Astrocyte (in vitro differentiated cells and primary cell): ENCODE results near the gene TEX38. TPM values are rescaled to one million over a fixed set of nuclear protein-coding genes. Genes with fewer than 3 reads are reported as not detected.

ENCODE experiments used
- DNase-seq: peaks from one replicate; pipeline ENCODE4 v3.0.0-alpha.2; 2010; ENCODE audit warnings: low read depth
- FAIRE-seq: peaks from 2 replicates; lab custom pipeline; 2011; peaks lifted over from hg19 to GRCh38; lab: Jason Lieb, UNC
- H2AFZ ChIP-seq: 2 replicates; pipeline ENCODE4 v1.6.0; 2012; ENCODE audit warnings: low read depth, low read length, inconsistent platforms
- H3K27ac ChIP-seq: 2 replicates; pipeline ENCODE4 v1.5.1; 2011; ENCODE audit warnings: low read depth, low read length, inconsistent platforms
- H3K27me3 ChIP-seq: 2 replicates; pipeline ENCODE4 v1.6.0; 2011; ENCODE audit warnings: low read length, inconsistent platforms; ENCODE audit not compliant: insufficient read depth
- H3K36me3 ChIP-seq: 2 replicates; pipeline ENCODE4 v1.5.1; 2011; ENCODE audit warnings: low read length, inconsistent platforms; ENCODE audit not compliant: insufficient read depth
- H3K4me1 ChIP-seq: 2 replicates; pipeline ENCODE4 v1.5.1; 2011; ENCODE audit warnings: low read length, inconsistent platforms; ENCODE audit not compliant: insufficient read depth
- H3K4me2 ChIP-seq: 2 replicates; pipeline ENCODE4 v1.6.0; 2012; ENCODE audit warnings: low read length, inconsistent platforms
- H3K4me3 ChIP-seq: 2 replicates; pipeline ENCODE4 v1.5.1; 2011; ENCODE audit warnings: low read depth, mild to moderate bottlenecking, low read length, inconsistent platforms; ENCODE audit not compliant: insufficient read depth
- H3K79me2 ChIP-seq: 2 replicates; pipeline ENCODE4 v1.6.0; 2012; ENCODE audit warnings: mild to moderate bottlenecking, low read length, inconsistent platforms; ENCODE audit not compliant: insufficient read depth
- H3K9ac ChIP-seq: 2 replicates; pipeline ENCODE4 v1.6.0; 2012; ENCODE audit warnings: mild to moderate bottlenecking, low read length, inconsistent platforms
- H3K9me3 ChIP-seq: 2 replicates; pipeline ENCODE4 v1.5.1; 2012; ENCODE audit warnings: low read depth, mild to moderate bottlenecking, low read length, inconsistent platforms; ENCODE audit not compliant: insufficient read depth
- H4K20me1 ChIP-seq: 2 replicates; pipeline ENCODE4 v1.6.0; 2012; ENCODE audit warnings: low read length, inconsistent platforms; ENCODE audit not compliant: insufficient read depth
- H3K27ac Mint-ChIP-seq: one replicate; pipeline ENCODE4 v1.8.0; 2021; ENCODE audit warnings: mild to moderate bottlenecking, mixed read lengths; ENCODE audit not compliant: unreplicated experiment
- H3K27me3 Mint-ChIP-seq: one replicate; pipeline ENCODE4 v1.8.0; 2021; ENCODE audit warnings: low read depth, mixed read lengths; ENCODE audit not compliant: unreplicated experiment
- H3K36me3 Mint-ChIP-seq: one replicate; pipeline ENCODE4 v1.8.0; 2021; ENCODE audit warnings: low read depth, mixed read lengths; ENCODE audit not compliant: unreplicated experiment
- H3K4me1 Mint-ChIP-seq: one replicate; pipeline ENCODE4 v1.8.0; 2021; ENCODE audit warnings: low read depth, mixed read lengths; ENCODE audit not compliant: unreplicated experiment
- H3K4me3 Mint-ChIP-seq: one replicate; pipeline ENCODE4 v1.8.0; 2021; ENCODE audit warnings: mild to moderate bottlenecking, moderate library complexity, mixed read lengths; ENCODE audit not compliant: unreplicated experiment
- H3K9me3 Mint-ChIP-seq: one replicate; pipeline ENCODE4 v1.8.0; 2021; ENCODE audit warnings: mild to moderate bottlenecking, mixed read lengths; ENCODE audit not compliant: unreplicated experiment
- CTCF ChIP-seq: IDR thresholded peaks from 2 replicates; pipeline ENCODE4 v1.5.1; 2011; ENCODE audit warnings: low read depth, mild to moderate bottlenecking, inconsistent platforms, low read length, moderate library complexity; ENCODE audit not compliant: insufficient read depth
- EZH2 ChIP-seq: IDR thresholded peaks from 2 replicates; pipeline ENCODE4 v1.6.1; 2012; ENCODE audit warnings: mild to moderate bottlenecking, low read length, inconsistent platforms; ENCODE audit not compliant: insufficient read depth
- total RNA-seq: library from RNA; stranded (reverse); gene quantifications from 2 replicates; pipeline ENCODE4 v1.2.1, GENCODE V29; 2021

Gene TEX38
- total RNA-seq, 1 donor from 2014 or later, result not detected

- H3K4me1 ChIP-seq, result peaks cover 20% of the 10 kb centered on the region
- H2AFZ ChIP-seq, result no peak overlapping the region
- peaks cover 22% of the 10 kb centered on the region for H4K20me1 ChIP-seq
- Mint-ChIP-seq H3K36me3 (peaks cover 2% of the 10 kb centered on the region), H3K27ac (no peak overlapping the region), H3K9me3 (no peaks in the 10 kb centered on the region), H3K4me1 (peaks cover 23% of the 10 kb centered on the region), H3K4me3 (no peak overlapping the region), H3K27me3 (peaks cover 4% of the 10 kb centered on the region)
- no peaks in the 10 kb centered on the region for H3K36me3 ChIP-seq
- no peak overlapping the region for H3K27ac ChIP-seq
- H3K4me3 ChIP-seq, result no peak overlapping the region
- no peak overlapping the region for H3K4me2 ChIP-seq
- H3K9me3 ChIP-seq, result no peaks in the 10 kb centered on the region
- H3K79me2 ChIP-seq, result peaks cover 27% of the 10 kb centered on the region
- H3K9ac ChIP-seq, result no peak overlapping the region
- FAIRE-seq, result no peak
- no peak for TF ChIP-seq EZH2
- no peak for TF ChIP-seq CTCF
- H3K27me3 ChIP-seq, result no peaks in the 10 kb centered on the region
- DNase-seq, result no peak
These were observed 49.5 kb downstream of the TEX38 start for GRCh38 chr1:46721204-46721603.

GRCh38 chr1:46721686-46722205 lies 50.1 kb downstream of the TEX38 start:
- Histone ChIP-seq H3K27ac (no peak overlapping the region), H3K79me2 (peaks cover 22% of the 10 kb centered on the region), H3K36me3 (no peaks in the 10 kb centered on the region), H3K9me3 (no peaks in the 10 kb centered on the region), H4K20me1 (peaks cover 16% of the 10 kb centered on the region), H2AFZ (no peak overlapping the region), H3K27me3 (no peaks in the 10 kb centered on the region), H3K4me2 (no peak overlapping the region), H3K4me1 (peaks cover 20% of the 10 kb centered on the region), H3K9ac (no peak overlapping the region), H3K4me3 (no peak overlapping the region)
- H3K9me3 Mint-ChIP-seq, result no peaks in the 10 kb centered on the region
- no peak overlapping the region for H3K27ac Mint-ChIP-seq
- FAIRE-seq (no peak), DNase-seq (no peak)
- H3K4me3 Mint-ChIP-seq, result no peak overlapping the region
- peaks cover 17% of the 10 kb centered on the region for H3K4me1 Mint-ChIP-seq
- peaks cover 4% of the 10 kb centered on the region for H3K27me3 Mint-ChIP-seq
- no peak for TF ChIP-seq EZH2
- TF ChIP-seq CTCF, result no peak
- no peaks in the 10 kb centered on the region for H3K36me3 Mint-ChIP-seq

Other genes starting within 250 kb of the TEX38 start
- 0.07 and 0.29 TPM in 2 replicates for gene DMBX1, start 182.0 kb upstream of the TEX38 start, total RNA-seq
- gene KNCN, start 120.2 kb upstream of the TEX38 start, total RNA-seq, result not detected in 2 replicates
- 22.8 and 26.9 TPM in 2 replicates for gene MKNK1, start 67.6 kb upstream of the TEX38 start, total RNA-seq
- gene MOB3C, start 55.0 kb upstream of the TEX38 start, total RNA-seq, result 4.8 and 5.5 TPM in 2 replicates
- gene ATPAF1, start 3.5 kb upstream of the TEX38 start, total RNA-seq, result 19.3 and 20.2 TPM in 2 replicates
- 47.3 and 50.7 TPM in 2 replicates for gene EFCAB14, start 47.3 kb downstream of the TEX38 start, total RNA-seq
- not detected in 2 replicates for gene CYP4B1, start 127.2 kb downstream of the TEX38 start, total RNA-seq